ENCODE measurements around the gene MAGI2. TPM values are rescaled to one million over a fixed set of nuclear protein-coding genes. Genes with fewer than 3 reads are reported as not detected.

The MAGI2 gene
- total and polyA plus RNA-seq, 2 donors (not counting 3 experiments of a cell fraction or from before 2014, with no cell fraction given), result 0.28 to 6.0 TPM

- no peaks in the 10 kb centered on the region for H3K9me1 ChIP-seq (replicated peaks; ENCODE audit: control insufficient read depth, extremely low read depth, insufficient read depth, low read length)
- FAIRE-seq (no peak), DNase-seq (ENCODE audit: low read depth, low spot score) (no peak)
- H3K27ac ChIP-seq (ENCODE audit: insufficient read depth, low read depth, low read length), result no peak overlapping the region
- no peak overlapping the region for H3K9ac ChIP-seq (replicated peaks; ENCODE audit: extremely low read depth, insufficient read depth, low read length)
- H4K20me1 ChIP-seq (replicated peaks; ENCODE audit: control insufficient read depth, extremely low read depth, insufficient read depth, low read length), result no peaks in the 10 kb centered on the region
- BruUV-seq (replicated peaks), result no TSS peak
- intact Hi-C loops (cut with micrococcal nuclease) (loop anchor here (5.0 kb wide), 1 partner anchor 1081 kb away; no protein-coding TSS in a partner anchor), dilution Hi-C loops (cut with MboI; ENCODE audit: extremely low pct_ligation_motif_present, low sequenced_read_pairs) (no loop called here)
- no peak overlapping the region for H2AFZ ChIP-seq (ENCODE audit: low read depth, low read length)
- H3K4me3 ChIP-seq (replicated peaks in 1 of 3; ENCODE audit: insufficient read depth in 1 of 3, low read depth in 1 of 3, low read length in 3 of 3), result no peak overlapping the region
- CTCF ChIA-PET, result no interaction called here
- no peaks in the 10 kb centered on the region for H3K9me3 ChIP-seq (replicated peaks; ENCODE audit: control insufficient read depth, insufficient read depth, low read length)
- no peaks in the 10 kb centered on the region for H3K79me2 ChIP-seq (ENCODE audit: control insufficient read depth, insufficient read depth, low read length)
- H3K4me2 ChIP-seq (ENCODE audit: insufficient read depth, low read length), result no peak overlapping the region
- H3K27me3 ChIP-seq (ENCODE audit: control insufficient read depth in 2 of 2, insufficient read depth in 2 of 2, low read length in 2 of 2), result no peaks in the 10 kb centered on the region
- POLR2A ChIA-PET, result no interaction called here
- H3K36me3 ChIP-seq (ENCODE audit: control insufficient read depth in 2 of 2, extremely low read depth in 1 of 2, insufficient read depth in 2 of 2, low read length in 2 of 2), result no peaks in the 10 kb centered on the region
- peaks cover 20% of the 10 kb centered on the region for H3K4me1 ChIP-seq (ENCODE audit: control insufficient read depth, extremely low read depth, insufficient read depth, low read length)
- TF ChIP-seq GATA2 (IDR thresholded peaks at IDR 0.05; ENCODE audit: insufficient read depth, insufficient read length, low read depth, low read length), result no peak
- no peak for TF ChIP-seq MAX (IDR thresholded peaks at IDR 0.05; ENCODE audit: insufficient read depth, insufficient read length)
- no peak for TF ChIP-seq EZH2 (IDR thresholded peaks at IDR 0.05; ENCODE audit: borderline replicate concordance, low read depth, low read length, severe bottlenecking)
- TF ChIP-seq CTCF (IDR thresholded peaks at IDR 0.05; ENCODE audit: extremely low read depth in 1 of 2, insufficient read depth in 1 of 2, low read depth in 1 of 2, low read length in 2 of 2), result no peak
- TF ChIP-seq POLR2A (IDR thresholded peaks at IDR 0.05; ENCODE audit: low read depth, low read length), result no peak
- TF ChIP-seq FOS (IDR thresholded peaks at IDR 0.05; ENCODE audit: borderline replicate concordance, insufficient read depth, low read length), result no peak
- no peak for TF ChIP-seq MYC (IDR thresholded peaks at IDR 0.05; ENCODE audit: low read depth, low read length)
- no peak for TF ChIP-seq POLR2AphosphoS5 (IDR thresholded peaks at IDR 0.05; ENCODE audit: insufficient read depth, low read depth, low read length)
- TF ChIP-seq JUN (IDR thresholded peaks at IDR 0.05; ENCODE audit: borderline replicate concordance, insufficient read depth, insufficient read length, low read depth), result no peak
Observed at GRCh38 chr7:79093421-79093820, 360.0 kb downstream of the MAGI2 start.
